KBM-7 (cell line): Measurements from ENCODE around the gene TTC23L.
"Not testable (repeated sequence)": the region's sequence is repeated elsewhere in the genome, so short reads cannot be mapped to it uniquely, and the experiment has no call there.

Experiments
- DNase-seq: peaks from one replicate; pipeline ENCODE4 v3.0.0-alpha.2; 2015
- in situ Hi-C: fragments of 300-500 bp; cut with MboI; formaldehyde crosslinking; loops from 2 replicates; pipeline ENCODE4 v1.14.3; 2020; ENCODE audit warnings: low sequenced_read_pairs, low pct_unique_long_range_greater_than_20kb, mixed read lengths

The TTC23L gene

DNA sequence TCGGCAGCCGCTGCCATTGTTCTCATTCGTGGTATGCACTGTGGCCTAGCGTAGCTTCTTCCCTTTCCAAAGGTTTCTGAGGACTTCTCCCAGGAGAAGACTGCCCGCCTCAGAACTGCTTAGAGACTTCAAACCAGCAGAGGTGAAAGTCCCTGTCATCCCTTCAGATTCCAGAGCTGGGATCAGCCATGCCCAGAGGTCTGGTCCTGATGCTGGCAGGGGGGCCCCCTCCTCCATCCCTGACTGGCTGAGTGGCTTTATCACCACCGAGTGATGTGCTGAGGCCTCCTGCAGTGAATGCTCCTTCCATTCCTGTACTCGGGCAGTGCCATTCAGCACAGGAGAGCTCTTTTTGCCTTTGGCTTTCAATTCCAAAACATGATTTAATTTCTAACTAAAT lies 8.1 kb upstream of the TTC23L start:
- DNase-seq, in situ Hi-C loops: not testable (repeated sequence)

DNA sequence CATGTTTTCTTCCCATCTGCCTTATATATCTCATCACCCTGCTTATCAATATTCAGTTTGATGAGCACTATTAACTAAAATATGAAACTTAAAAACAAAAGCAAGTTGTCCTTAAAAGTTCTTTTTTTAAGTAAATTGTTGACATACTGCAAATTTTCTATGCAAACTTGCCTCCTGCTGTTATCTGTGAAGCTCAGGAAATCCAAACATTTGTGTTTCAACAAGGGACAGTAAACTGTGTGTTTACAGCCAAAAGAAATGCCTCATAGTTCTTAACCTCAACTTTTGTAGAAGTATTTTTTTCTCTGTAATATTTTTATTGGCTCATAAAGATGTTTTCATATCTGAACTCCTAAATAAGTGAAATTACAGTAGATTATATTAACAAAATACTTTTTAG lies 7.7 kb upstream of the TTC23L start:
- in situ Hi-C loops = no loop called here
- no peak for DNase-seq

DNA sequence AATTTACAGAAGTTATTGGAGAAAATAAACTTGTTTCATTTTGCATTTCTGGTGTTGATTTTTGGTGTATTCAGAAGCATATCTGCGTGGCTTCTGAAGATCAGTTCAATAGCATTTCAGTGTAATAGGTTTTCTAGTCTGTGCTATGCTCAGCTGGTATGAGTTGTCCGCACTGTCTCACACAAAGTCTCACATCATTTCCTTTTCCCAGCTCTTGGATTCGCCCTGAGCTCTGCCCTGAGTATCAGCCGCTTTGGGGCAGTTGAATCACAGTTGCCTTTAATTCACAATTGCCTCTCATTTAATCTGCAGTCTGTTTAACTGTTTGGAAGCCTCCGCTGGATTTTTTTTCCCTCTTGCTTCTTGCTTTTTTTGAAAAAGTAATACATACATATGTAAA lies 6.4 kb upstream of the TTC23L start:
- in situ Hi-C loops = no loop called here
- no peak for DNase-seq

DNA sequence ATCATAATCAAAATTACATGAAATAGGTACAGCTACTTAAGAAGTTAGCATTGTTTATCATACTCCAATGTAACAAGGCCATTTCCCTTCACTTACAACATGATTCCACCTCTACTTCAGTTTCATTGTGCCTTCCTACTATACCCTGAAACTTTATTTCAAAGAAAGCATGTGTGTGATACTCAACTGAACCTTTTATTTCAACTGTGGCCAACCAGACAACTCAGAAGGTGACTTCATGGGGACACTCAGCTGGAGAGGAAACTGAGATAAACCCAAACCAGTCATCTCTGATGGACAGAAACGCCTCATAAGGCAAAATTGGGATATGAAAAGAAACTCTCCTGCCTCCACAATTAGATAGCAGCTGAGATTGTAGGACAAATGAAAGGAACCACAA lies 5.9 kb upstream of the TTC23L start:
- no peak for DNase-seq
- in situ Hi-C loops = no loop called here

- in situ Hi-C loops = no loop called here
- DNase-seq = no peak
Measured at GRCh38 chr5:34833976-34834793, 4.8 kb upstream of the TTC23L start.

DNA sequence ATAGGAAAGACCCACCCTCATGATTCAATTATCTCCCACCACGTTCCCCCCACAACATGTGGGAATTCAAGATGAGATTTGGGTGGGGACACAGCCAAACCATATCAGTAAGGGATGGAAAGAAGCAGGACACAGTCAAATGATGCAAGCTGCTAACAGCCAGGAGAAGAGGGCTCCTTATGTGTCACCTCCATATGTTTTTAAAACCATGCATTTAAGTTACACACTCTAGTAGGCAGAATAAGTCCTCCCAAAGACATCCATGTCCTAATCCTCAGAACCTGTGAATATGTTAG lies 4.2 kb upstream of the TTC23L start:
- in situ Hi-C loops = no loop called here
- DNase-seq = no peak

DNA sequence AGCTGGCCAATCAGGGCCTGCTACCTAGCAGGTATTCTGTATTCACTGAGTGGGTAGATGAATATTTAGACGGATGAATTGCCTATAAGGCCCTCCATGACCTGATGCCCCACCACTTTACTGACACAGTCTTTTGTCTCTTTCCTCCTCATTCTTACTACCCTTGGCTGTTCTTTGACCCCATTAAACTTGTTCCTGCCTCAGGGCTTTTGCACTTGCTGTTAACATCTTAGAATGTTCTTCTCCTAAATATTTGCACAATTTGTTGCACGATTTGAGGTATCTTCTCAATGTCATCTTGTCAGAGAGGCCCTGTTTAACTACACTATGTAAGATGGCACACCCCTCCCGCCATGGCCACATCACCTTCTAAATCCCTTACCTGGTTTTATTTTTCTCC lies 3.3 kb upstream of the TTC23L start:
- in situ Hi-C loops = no loop called here
- DNase-seq = no peak

DNA sequence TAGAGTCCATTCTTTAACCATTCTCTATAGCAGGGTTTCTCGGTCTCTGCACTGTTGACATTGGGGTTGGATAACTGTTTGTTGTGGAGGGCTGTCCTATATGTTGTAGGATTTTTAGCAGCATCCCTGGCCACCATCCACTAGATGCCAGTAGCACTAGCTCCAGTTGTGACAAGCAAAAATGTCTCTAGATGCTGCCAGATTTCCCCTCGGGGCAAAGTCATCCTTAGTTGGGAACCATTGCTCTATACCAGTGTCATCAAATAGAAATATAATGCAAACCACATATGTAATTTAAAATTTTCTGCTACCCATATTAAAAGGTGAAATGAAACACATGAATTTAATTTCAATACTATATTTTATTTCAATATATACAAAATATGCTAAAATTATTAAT lies 2.9 kb downstream of the TTC23L start:
- in situ Hi-C loops = no loop called here
- no peak for DNase-seq

DNA sequence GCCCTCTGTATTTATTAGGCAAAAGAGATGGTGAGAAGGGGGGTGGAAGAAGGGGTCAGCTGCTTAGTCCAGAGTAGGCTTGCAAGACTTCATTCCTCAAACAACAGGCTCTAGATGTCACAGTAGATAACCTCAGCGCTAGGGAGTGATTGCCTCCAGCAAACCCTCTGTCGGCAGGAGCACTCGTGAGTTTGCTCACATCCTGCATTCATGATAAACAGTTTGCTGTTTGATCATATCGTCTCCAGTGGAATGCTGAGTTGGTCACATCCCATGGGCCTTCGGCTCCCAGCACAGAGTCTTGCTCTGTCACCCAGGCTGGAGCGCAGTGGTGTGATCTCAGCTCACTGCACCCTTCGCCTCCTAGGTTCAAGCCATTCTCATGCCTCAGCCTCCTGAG lies 3.6 kb downstream of the TTC23L start:
- no peak for DNase-seq
- in situ Hi-C loops = no loop called here

GRCh38 chr5:34843497-34843896 lies 4.5 kb downstream of the TTC23L start:
- in situ Hi-C loops = no loop called here
- no peak for DNase-seq

- no peak for DNase-seq
- in situ Hi-C loops = no loop called here
Measured at GRCh38 chr5:34844106-34844505, 5.1 kb downstream of the TTC23L start.

GRCh38 chr5:34844999-34845398 lies 6.0 kb downstream of the TTC23L start:
- in situ Hi-C loops = no loop called here
- DNase-seq = no peak

GRCh38 chr5:34847056-34847455 lies 8.1 kb downstream of the TTC23L start:
- in situ Hi-C loops = no loop called here
- DNase-seq = no peak

DNA sequence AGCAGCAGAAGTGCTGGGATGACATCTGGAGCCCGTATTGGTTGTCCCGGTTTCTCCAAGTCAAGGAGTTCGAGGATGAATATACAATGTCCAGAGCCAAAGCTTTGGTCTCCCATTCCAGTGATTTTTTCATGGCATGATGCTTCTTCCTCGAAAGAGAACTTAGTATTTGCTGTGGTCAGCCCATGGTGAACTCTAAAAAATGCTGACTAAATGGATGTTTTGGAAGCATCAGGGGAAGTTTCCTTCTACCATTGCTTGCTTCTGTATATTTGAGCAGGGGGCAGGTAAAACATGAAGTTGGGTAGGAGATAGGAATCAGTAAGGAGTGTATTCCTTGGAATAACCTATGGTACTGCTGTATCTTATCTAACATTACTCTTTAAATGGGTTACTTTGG lies 8.6 kb downstream of the TTC23L start:
- no peak for DNase-seq
- in situ Hi-C loops = no loop called here

- DNase-seq = no peak
- in situ Hi-C loops = no loop called here
Measured at GRCh38 chr5:34848230-34848629, 9.3 kb downstream of the TTC23L start.

DNA sequence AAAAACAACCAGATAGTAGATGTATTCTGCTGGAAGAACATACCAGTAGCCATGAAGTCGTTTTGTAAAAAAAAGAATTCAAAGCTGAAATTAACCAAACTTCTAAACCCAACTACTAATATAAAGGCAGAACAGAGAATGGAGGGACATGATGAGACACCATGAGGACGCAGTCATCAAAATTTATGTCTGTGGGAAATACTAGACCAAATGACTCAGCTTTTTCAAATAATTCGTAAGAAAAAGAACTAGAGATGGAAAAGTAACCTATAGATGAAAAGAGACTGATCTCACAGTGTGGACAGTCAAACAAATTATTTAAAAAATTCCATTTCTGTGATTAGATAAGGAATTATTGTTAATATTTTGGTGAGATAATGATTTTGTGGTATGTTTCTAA lies 10.3 kb downstream of the TTC23L start:
- no peak for DNase-seq
- in situ Hi-C loops = no loop called here

DNA sequence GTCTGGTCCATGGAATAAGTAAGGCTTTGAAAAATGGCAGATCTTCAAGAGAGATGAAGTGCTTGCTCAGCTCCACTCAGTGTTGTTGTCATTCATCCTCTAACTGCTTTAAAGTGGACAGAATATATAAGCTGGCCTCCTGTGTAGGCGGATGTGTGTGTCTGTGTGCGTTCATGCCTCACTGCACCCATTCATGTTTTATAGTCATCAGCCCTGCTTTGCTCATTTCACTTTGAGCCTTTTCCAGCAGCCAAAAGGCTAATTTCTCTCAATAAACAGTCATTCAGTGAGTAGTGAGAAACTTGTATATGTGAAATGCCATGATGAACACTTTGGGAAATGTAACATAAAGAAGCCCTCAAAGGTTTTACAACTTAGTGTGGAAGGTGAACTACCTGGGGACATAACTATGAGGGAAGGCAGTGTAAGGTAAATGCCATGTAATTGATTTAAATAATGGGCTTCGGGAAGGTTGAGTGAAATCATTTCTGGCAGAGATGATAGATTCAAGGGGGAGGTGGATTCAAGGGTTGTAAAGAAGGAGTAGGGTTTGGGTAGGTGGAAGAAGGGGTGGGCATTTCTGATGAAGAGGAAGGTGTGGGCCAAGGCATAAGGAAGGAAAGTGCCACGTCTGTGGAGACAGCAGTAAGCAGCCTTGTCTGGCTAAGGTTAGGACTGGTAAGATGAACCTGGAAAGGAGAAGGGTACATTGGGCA lies 15.7 kb downstream of the TTC23L start:
- in situ Hi-C loops = no loop called here
- peak; percentile 84 for DNase-seq

DNA sequence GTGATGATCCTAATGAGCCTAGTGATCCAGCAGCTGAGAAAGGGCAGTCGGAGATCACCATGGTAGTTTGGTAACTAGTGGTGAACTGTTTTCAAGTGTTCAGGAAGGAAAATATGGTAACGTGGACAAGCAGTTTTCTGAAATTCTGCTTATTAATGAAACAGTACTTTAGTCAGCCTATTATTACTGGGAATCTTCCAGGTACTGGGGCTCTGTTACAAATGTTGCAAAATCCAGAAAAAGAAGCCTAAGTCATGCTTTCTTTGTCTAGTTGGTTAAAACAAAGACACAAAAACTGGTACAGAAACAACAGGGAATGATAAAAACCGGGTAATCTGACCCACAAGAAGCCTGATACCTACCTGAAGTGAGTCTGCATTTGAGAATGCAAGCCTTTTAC lies 18.2 kb downstream of the TTC23L start:
- in situ Hi-C loops = no loop called here
- DNase-seq = no peak

GRCh38 chr5:34857894-34858293 lies 18.9 kb downstream of the TTC23L start:
- in situ Hi-C loops = no loop called here
- no peak for DNase-seq

DNA sequence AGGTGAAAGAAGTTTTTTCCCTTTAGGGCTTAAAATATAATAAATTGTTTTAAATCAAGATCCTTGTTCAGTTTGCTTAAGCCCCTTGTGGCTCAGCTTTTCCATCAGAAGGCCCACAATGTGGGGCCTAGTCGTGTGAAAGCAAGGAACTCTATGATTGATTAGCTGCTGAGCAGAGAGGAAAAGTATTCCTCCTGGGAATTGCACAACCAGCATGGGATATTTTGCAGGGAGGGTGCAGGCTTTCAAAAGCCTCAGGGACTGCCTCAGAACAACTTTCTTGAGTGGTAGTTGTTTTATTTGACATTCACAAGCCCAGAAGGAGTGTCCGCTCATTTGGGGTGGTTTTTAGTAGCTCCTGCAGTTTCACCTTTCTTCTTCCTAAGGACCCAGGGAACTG lies 19.8 kb downstream of the TTC23L start:
- in situ Hi-C loops = no loop called here
- DNase-seq = no peak

DNA sequence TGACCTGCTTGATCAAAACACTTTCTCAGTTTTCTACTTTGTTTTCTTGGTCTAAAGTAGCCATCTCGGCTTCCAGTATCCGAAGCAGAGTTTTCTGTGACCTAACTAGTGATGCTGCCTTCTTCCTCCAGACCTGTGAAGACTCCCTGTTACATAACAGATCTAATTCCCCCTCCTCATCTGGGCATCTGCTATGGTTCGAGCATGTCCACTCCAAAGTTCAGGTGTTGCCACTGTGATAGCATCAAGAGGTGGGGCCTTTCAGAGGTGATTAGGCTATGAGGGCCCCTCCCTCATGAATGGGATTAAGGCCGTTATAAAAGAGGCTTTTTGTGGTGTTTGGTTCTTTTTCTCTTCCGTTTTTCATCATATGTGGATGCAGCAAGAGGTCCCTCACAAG lies 20.3 kb downstream of the TTC23L start:
- no peak for DNase-seq
- in situ Hi-C loops = no loop called here
